Measurements from ENCODE around the gene AAK1.

AAK1 gene

DNA sequence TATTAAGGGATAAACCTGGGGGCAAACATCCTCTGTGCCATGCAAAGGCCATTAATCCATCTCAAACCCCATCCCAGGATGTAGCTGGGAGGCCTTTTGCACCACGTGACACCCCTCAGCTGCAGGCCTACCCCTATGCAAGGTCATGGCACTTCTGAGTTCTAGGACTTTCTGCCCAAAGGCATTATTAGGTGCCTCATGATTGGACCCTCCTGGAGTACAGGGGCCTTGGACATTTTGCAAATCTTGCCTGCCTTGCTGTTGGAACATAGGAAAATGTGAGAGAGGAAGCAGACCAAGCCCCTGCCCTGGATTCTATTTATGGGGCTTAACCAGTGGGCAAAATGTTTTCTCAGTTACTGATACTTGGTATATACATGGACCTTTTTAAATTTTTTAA is 162.1 kb downstream of the AAK1 start:
- no peaks in the 10 kb centered on the region for H3K9me3 ChIP-seq (ENCODE audit: insufficient read depth, low read length, severe bottlenecking)
- H3K27ac ChIP-seq (ENCODE audit: low read length) = no peak overlapping the region
- no peak overlapping the region for H3K9ac ChIP-seq (ENCODE audit: low read depth, low read length)
- no peaks in the 10 kb centered on the region for H3K27me3 ChIP-seq (ENCODE audit: insufficient read depth, low read length, poor library complexity)
- peaks cover 76% of the 10 kb centered on the region for H3K36me3 ChIP-seq (ENCODE audit: insufficient read depth, low read length)
- DNase-seq (no peak), ATAC-seq (ENCODE audit: insufficient read depth, low read depth) (no peak)
- no peak overlapping the region for H3K4me2 ChIP-seq (ENCODE audit: insufficient read depth, low read length)
- H3K4me3 ChIP-seq (ENCODE audit: low read depth in 1 of 2, low read length in 2 of 2) = no peak overlapping the region
- H4K20me1 ChIP-seq (ENCODE audit: insufficient read depth, low read length) = no peaks in the 10 kb centered on the region
- H3K4me1 ChIP-seq (ENCODE audit: insufficient read depth, low read length) = no peaks in the 10 kb centered on the region
- H3K79me2 ChIP-seq (ENCODE audit: insufficient read depth, low read length) = no peaks in the 10 kb centered on the region
- TF ChIP-seq EZH2 (IDR thresholded peaks at IDR 0.05; ENCODE audit: borderline replicate concordance, low read depth, low read length, severe bottlenecking) (no peak), CTCF (IDR thresholded peaks at IDR 0.05; ENCODE audit: borderline replicate concordance, extremely low read depth, low read length, poor library complexity, severe bottlenecking) (no peak)
- H2AFZ ChIP-seq (ENCODE audit: low read depth, low read length) = no peak overlapping the region

DNA sequence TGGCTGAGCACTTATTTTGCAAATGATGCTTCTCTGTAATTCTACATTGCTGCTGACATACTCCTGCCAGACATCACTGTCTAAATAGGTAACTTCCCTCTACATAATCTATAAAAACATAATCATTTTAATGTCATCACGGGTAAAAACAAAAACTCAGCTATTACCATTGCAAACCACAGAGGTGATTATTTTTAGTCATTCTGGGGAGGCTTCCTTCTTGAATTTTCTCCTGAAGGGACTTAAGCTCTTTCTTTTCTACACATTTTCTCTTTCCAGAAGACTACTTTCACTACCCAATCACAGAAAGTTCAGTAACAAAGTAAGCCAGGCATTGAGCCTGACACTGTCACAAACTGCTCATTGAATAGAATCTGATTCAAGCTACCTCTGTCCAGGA is 165.9 kb downstream of the AAK1 start:
- H3K36me3 ChIP-seq (ENCODE audit: insufficient read depth, low read length) = peaks cover 76% of the 10 kb centered on the region
- H3K9ac ChIP-seq (ENCODE audit: low read depth, low read length) = no peak overlapping the region
- ATAC-seq (ENCODE audit: insufficient read depth, low read depth) (no peak), DNase-seq (no peak)
- no peaks in the 10 kb centered on the region for H3K4me1 ChIP-seq (ENCODE audit: insufficient read depth, low read length)
- no peaks in the 10 kb centered on the region for H3K27me3 ChIP-seq (ENCODE audit: insufficient read depth, low read length, poor library complexity)
- H3K9me3 ChIP-seq (ENCODE audit: insufficient read depth, low read length, severe bottlenecking) = no peaks in the 10 kb centered on the region
- no peak for TF ChIP-seq CTCF (IDR thresholded peaks at IDR 0.05; ENCODE audit: borderline replicate concordance, extremely low read depth, low read length, poor library complexity, severe bottlenecking)
- no peak for TF ChIP-seq EZH2 (IDR thresholded peaks at IDR 0.05; ENCODE audit: borderline replicate concordance, low read depth, low read length, severe bottlenecking)
- H4K20me1 ChIP-seq (ENCODE audit: insufficient read depth, low read length) = no peaks in the 10 kb centered on the region
- no peak overlapping the region for H2AFZ ChIP-seq (ENCODE audit: low read depth, low read length)
- H3K79me2 ChIP-seq (ENCODE audit: insufficient read depth, low read length) = no peaks in the 10 kb centered on the region
- no peak overlapping the region for H3K27ac ChIP-seq (ENCODE audit: low read length)
- H3K4me3 ChIP-seq (ENCODE audit: low read depth in 1 of 2, low read length in 2 of 2) = no peak overlapping the region
- H3K4me2 ChIP-seq (ENCODE audit: insufficient read depth, low read length) = no peak overlapping the region

- H3K27me3 ChIP-seq (ENCODE audit: insufficient read depth, low read length, poor library complexity) = no peaks in the 10 kb centered on the region
- no peaks in the 10 kb centered on the region for H3K9me3 ChIP-seq (ENCODE audit: insufficient read depth, low read length, severe bottlenecking)
- H3K4me2 ChIP-seq (ENCODE audit: insufficient read depth, low read length) = no peak overlapping the region
- DNase-seq (no peak), ATAC-seq (ENCODE audit: insufficient read depth, low read depth) (no peak)
- H2AFZ ChIP-seq (ENCODE audit: low read depth, low read length) = no peak overlapping the region
- TF ChIP-seq EZH2 (IDR thresholded peaks at IDR 0.05; ENCODE audit: borderline replicate concordance, low read depth, low read length, severe bottlenecking) (no peak), CTCF (IDR thresholded peaks at IDR 0.05; ENCODE audit: borderline replicate concordance, extremely low read depth, low read length, poor library complexity, severe bottlenecking) (no peak)
- no peaks in the 10 kb centered on the region for H3K4me1 ChIP-seq (ENCODE audit: insufficient read depth, low read length)
- no peak overlapping the region for H3K27ac ChIP-seq (ENCODE audit: low read length)
- no peaks in the 10 kb centered on the region for H4K20me1 ChIP-seq (ENCODE audit: insufficient read depth, low read length)
- no peak overlapping the region for H3K9ac ChIP-seq (ENCODE audit: low read depth, low read length)
- peaks cover 62% of the 10 kb centered on the region for H3K36me3 ChIP-seq (ENCODE audit: insufficient read depth, low read length)
- H3K4me3 ChIP-seq (ENCODE audit: low read depth in 1 of 2, low read length in 2 of 2) = no peak overlapping the region
- no peaks in the 10 kb centered on the region for H3K79me2 ChIP-seq (ENCODE audit: insufficient read depth, low read length)
Measured at GRCh38 chr2:69474688-69475087, 168.9 kb downstream of the AAK1 start.

DNA sequence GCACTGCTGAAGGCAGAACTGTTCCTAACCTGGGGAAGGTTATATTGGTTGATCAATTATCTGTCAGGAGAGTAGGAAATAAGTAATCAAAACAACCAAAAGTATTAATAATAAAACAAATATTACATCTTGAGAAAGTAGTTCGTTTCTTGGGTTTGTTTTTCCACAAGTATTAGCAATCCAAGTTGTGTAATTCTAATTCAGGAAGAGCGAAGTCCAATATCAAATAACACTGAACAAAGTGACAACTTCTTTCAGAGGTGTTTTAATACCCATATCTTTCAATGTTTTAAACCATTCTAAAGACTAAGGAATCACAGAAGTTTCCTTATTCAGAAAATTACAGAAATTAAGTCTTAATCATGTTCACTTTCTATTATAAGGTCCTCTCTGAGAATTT is 171.7 kb downstream of the AAK1 start:
- no peaks in the 10 kb centered on the region for H3K9me3 ChIP-seq (ENCODE audit: insufficient read depth, low read length, severe bottlenecking)

More for the DNA sequence above, 171.7 kb downstream of the AAK1 start:
- Histone ChIP-seq H3K27ac (ENCODE audit: low read length) (no peak overlapping the region), H3K27me3 (ENCODE audit: insufficient read depth, low read length, poor library complexity) (no peaks in the 10 kb centered on the region), H2AFZ (ENCODE audit: low read depth, low read length) (no peak overlapping the region), H3K4me3 (ENCODE audit: low read depth in 1 of 2, low read length in 2 of 2) (no peak overlapping the region), H3K4me2 (ENCODE audit: insufficient read depth, low read length) (no peak overlapping the region), H3K9ac (ENCODE audit: low read depth, low read length) (no peak overlapping the region), H4K20me1 (ENCODE audit: insufficient read depth, low read length) (no peaks in the 10 kb centered on the region), H3K4me1 (ENCODE audit: insufficient read depth, low read length) (no peaks in the 10 kb centered on the region), H3K79me2 (ENCODE audit: insufficient read depth, low read length) (no peaks in the 10 kb centered on the region), H3K36me3 (ENCODE audit: insufficient read depth, low read length) (peaks cover 62% of the 10 kb centered on the region)
- ATAC-seq (ENCODE audit: insufficient read depth, low read depth) = no peak
- no peak for DNase-seq
- TF ChIP-seq CTCF (IDR thresholded peaks at IDR 0.05; ENCODE audit: borderline replicate concordance, extremely low read depth, low read length, poor library complexity, severe bottlenecking) = no peak
